ENCODE data around the gene ABCC4. TPM values are rescaled to one million over a fixed set of nuclear protein-coding genes. Genes with fewer than 3 reads are reported as not detected.

ABCC4 gene
- total and polyA plus RNA-seq, 8 donors: 24.7 to 60.9 (median 43.1) TPM

DNA sequence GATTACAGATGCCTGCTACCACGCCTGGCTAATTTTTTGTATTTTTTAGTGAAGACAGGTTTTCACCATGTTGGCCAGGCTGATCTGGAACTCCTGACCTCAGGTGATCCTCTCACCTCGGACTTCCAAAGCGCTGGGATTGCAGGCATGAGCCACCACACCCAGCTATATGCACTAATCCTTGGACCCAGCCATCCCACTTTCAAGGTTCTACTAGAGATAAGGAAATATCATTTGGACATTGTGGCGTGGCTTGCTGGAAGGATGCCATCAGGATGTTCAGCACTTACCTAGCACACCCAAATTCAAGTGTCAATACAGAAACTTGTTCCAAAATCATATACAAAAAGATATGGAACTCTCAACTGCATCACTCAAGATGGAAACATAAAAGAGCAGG lies 136.4 kb downstream of the ABCC4 start:
- H3K4me1 ChIP-seq: no peaks in the 10 kb centered on the region
- H3K4me3 ChIP-seq: no peak overlapping the region
- H3K36me3 ChIP-seq: peaks cover 0 to 60% of the 10 kb centered on the region in 2 donors
- DNase-seq (no peak), ATAC-seq (no peak)
- H3K9me3 ChIP-seq: no peaks in the 10 kb centered on the region
- no peaks in the 10 kb centered on the region for H3K27me3 ChIP-seq
- intact Hi-C loops (cut with DNase I): no loop called here
- TF ChIP-seq, protein P1, sequence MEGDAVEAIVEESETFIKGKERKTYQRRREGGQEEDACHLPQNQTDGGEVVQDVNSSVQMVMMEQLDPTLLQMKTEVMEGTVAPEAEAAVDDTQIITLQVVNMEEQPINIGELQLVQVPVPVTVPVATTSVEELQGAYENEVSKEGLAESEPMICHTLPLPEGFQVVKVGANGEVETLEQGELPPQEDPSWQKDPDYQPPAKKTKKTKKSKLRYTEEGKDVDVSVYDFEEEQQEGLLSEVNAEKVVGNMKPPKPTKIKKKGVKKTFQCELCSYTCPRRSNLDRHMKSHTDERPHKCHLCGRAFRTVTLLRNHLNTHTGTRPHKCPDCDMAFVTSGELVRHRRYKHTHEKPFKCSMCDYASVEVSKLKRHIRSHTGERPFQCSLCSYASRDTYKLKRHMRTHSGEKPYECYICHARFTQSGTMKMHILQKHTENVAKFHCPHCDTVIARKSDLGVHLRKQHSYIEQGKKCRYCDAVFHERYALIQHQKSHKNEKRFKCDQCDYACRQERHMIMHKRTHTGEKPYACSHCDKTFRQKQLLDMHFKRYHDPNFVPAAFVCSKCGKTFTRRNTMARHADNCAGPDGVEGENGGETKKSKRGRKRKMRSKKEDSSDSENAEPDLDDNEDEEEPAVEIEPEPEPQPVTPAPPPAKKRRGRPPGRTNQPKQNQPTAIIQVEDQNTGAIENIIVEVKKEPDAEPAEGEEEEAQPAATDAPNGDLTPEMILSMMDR (IDR thresholded peaks at IDR 0.05): no peak
- H3K27ac ChIP-seq: no peak overlapping the region

DNA sequence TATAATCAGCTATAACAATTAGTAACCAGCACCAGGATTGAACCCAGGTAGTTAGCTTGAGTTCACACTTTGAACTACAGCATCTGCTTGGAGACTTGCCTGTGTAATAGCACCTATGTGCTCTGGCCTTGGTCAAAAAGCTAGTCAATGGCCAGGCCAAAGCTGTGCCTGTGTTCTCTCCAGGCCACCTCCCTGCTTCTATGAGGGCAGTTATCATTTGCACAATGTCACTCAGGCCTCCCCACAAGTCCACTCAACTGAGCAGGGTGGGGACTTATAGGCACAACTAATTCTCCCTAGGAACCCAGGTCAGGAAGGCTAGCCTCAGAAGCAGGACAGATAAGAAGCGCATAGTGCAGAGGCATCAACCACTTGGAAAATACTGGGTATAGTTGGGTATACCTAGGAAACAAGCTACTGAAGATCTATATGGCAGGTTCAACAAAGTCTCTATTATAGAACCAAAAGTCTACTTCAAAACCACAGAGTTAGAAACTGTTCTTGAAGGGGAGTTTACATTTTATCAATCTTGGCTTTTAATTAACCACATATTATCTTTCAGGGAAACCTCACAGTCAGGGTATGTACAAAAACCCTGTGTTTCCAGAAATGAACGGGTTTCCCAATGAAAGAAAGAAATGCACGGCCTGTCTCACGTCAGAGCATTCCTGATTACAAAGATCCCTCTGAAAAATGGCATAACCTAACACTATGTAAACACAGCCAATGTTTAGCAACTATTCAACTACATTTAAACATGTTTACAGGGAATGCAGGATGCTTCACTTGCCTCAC lies 140.9 kb downstream of the ABCC4 start:
- Histone ChIP-seq H3K9me3 (no peaks in the 10 kb centered on the region), H3K27ac (no peak overlapping the region), H3K36me3 (peaks cover 0 to 32% of the 10 kb centered on the region in 2 donors), H3K4me3 (no peak overlapping the region), H3K4me1 (no peaks in the 10 kb centered on the region), H3K27me3 (no peaks in the 10 kb centered on the region)
- TF ChIP-seq, protein P1 (IDR thresholded peaks at IDR 0.05): no peak
- no peak for ATAC-seq
- no peak for DNase-seq
- intact Hi-C loops (cut with DNase I): no loop called here

DNA sequence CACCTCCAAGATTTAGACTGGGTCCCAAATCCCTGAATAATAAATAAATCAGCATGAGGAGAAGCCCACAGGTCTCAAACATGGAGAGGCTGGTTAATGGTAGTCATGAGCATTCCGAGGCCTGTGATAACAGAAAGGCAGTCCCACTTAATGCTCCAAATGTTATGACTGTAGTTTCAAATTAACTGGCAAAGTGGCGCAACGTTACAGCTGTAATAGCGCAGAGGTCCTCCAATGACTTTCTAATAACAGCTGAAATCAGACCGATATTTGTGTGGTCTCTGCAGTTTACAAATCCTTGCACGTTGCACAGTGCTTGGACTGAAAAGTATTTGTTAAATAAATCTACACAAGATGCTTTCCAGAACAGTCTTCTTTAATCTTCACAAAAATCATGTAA lies 141.8 kb downstream of the ABCC4 start:
- intact Hi-C loops (cut with DNase I): no loop called here
- Histone ChIP-seq H3K9me3 (no peaks in the 10 kb centered on the region), H3K4me3 (no peak overlapping the region), H3K27ac (no peak overlapping the region), H3K27me3 (no peaks in the 10 kb centered on the region), H3K4me1 (peaks cover 0 to 2% of the 10 kb centered on the region in 2 donors), H3K36me3 (peaks cover 0 to 24% of the 10 kb centered on the region in 2 donors)
- TF ChIP-seq, protein P1 (IDR thresholded peaks at IDR 0.05): no peak
- DNase-seq (peak in 1 of 4 donors; percentile 59), ATAC-seq (no peak)

DNA sequence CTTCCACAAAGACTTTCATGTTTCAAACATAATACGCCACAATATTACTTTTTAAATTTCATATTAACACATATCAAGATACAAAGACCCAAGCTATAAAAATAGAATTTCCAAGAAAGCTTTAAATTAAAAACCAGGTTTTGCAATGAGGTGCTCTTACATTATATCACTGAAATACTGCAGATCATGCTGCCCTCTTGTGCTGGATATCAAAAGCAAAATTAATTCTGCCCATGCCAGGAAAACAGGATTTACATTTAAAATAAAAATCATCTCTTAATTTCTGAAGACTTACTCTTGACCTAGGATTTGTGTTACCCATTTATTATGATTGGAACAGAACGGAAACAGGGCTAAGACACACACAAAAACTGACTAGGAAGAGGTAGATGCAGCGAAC lies 145.0 kb downstream of the ABCC4 start:
- Histone ChIP-seq H3K36me3 (peaks cover 0 to 20% of the 10 kb centered on the region in 2 donors), H3K4me3 (no peak overlapping the region), H3K9me3 (no peaks in the 10 kb centered on the region), H3K27ac (no peak overlapping the region), H3K4me1 (peaks cover 0 to 10% of the 10 kb centered on the region in 2 donors), H3K27me3 (no peaks in the 10 kb centered on the region)
- ATAC-seq: peak; percentile 36
- intact Hi-C loops (cut with DNase I): no loop called here
- TF ChIP-seq, protein P1 (IDR thresholded peaks at IDR 0.05): peak in 1 of 2 donors; percentile 16
- no peak for DNase-seq

DNA sequence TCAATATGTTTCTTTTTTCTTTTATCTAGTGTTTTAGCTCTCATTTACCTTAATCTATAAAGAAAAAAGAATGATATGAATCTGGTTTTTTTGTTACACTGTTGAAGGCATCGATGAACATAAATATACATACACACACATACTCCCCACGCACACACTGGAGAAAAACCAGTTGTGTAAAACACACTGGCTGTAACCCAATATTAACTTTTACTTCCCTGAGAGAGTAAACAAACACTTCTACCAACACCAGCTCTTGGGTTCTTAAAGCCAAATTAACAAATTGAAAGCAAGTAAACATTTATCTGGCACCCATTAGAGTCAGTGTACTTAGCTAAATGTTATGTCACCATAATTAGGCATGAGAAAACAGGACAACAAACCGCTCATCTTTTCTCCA lies 145.7 kb downstream of the ABCC4 start:
- Histone ChIP-seq H3K27me3 (no peaks in the 10 kb centered on the region), H3K4me1 (peaks cover 0 to 10% of the 10 kb centered on the region in 2 donors), H3K9me3 (no peaks in the 10 kb centered on the region), H3K36me3 (peaks cover 0 to 14% of the 10 kb centered on the region in 2 donors), H3K27ac (no peak overlapping the region), H3K4me3 (no peak overlapping the region)
- ATAC-seq (peak; percentile 35), DNase-seq (no peak)
- intact Hi-C loops (cut with DNase I): no loop called here
- TF ChIP-seq, protein P1 (IDR thresholded peaks at IDR 0.05): no peak

Measured in left lung (tissue), 10 donors.